PFSK-1 (cell line): ENCODE data around the gene TMEM132A.

Experiments used
- POLR2AphosphoS5 ChIP-seq: IDR thresholded peaks from 2 replicates; pipeline ENCODE4 v1.6.1; 2012; ENCODE audit warnings: low read depth, mild to moderate bottlenecking, control low read depth, low read length, moderate library complexity
- REST ChIP-seq, 2 experiments: IDR thresholded peaks; 2 replicates each; pipeline versions ENCODE4 v1.6.1 to v1.8.0; 2011 to 2012; ENCODE audit warnings: low read depth in 2 of 2, low read length in 2 of 2, control low read depth in 1 of 2, inconsistent platforms in 1 of 2, mild to moderate bottlenecking in 1 of 2, moderate library complexity in 1 of 2; ENCODE audit not compliant: insufficient read depth in 1 of 2
- TAF1 ChIP-seq: IDR thresholded peaks from 2 replicates; pipeline ENCODE4 v1.6.1; 2012; ENCODE audit warnings: low read length, control low read depth, borderline replicate concordance; ENCODE audit not compliant: insufficient read depth

GRCh38 chr11:60897496-60897895 is 26.8 kb upstream of the TMEM132A start:
- TF ChIP-seq REST (IDR thresholded peaks at IDR 0.05; ENCODE audit: insufficient read depth in 1 of 2, low read depth in 2 of 2, low read length in 2 of 2) (no peak), TAF1 (no peak), POLR2AphosphoS5 (no peak)
